Measurements from ENCODE around the gene RAD51B.

The RAD51B gene

DNA sequence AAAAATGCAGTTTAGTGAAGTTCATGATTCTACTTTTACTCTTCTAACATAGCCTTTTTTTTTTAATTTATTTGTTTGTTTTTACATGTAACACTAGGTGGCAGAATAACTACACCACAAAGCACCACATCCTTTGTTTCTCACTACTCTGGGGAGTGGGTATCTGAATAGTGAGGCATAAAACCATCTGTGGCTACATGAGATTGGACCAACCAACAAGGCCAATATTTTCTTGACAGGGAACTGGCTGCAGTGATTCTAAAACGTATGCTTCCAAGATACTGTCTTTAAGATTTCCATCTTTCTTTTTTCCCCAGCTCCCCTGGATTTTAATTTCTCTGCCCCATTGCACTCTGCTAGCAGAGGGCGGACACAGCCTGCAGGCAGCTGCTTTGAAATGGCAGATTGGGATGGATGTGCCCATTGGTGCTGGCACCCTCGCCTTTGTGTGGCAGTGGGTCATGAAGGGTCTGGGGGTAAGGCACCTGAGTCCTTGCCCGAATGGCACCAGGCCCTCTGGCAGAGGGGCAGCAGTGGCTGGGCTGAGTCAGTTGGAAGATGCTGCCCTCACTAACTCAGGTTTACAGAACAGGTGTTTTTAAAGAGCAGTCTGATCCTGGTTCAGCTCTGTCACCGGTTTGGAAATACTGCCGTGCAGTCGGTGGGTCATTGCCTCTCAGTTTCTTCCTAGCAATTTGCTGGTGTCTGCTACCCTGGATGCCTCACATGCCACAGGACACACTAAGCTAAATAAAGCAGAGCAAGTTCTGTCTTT, 429.1 kb downstream of the RAD51B start:
- ChIA-PET POLR2A (interaction anchor here (0.8 kb wide), 1 partner anchor 547 kb away, joined by 3 read pairs; no protein-coding TSS in a partner anchor), CTCF (interaction anchor here (0.5 to 7.1 kb wide), 14 partner anchors 8 to 595 kb away, joined by 3 to 57 read pairs (median 3); no protein-coding TSS in a partner anchor)
- H3K4me1 ChIP-seq (ENCODE audit: control insufficient read depth, insufficient read depth, low read length), result peaks cover 39% of the 10 kb centered on the region
- peak; percentile 18; the same call in 1 of the 2 replicates for TF ChIP-seq ZBTB17 (tag by site-specific recombination; IDR thresholded peaks at IDR 0.05)
- TF ChIP-seq, protein P1, sequence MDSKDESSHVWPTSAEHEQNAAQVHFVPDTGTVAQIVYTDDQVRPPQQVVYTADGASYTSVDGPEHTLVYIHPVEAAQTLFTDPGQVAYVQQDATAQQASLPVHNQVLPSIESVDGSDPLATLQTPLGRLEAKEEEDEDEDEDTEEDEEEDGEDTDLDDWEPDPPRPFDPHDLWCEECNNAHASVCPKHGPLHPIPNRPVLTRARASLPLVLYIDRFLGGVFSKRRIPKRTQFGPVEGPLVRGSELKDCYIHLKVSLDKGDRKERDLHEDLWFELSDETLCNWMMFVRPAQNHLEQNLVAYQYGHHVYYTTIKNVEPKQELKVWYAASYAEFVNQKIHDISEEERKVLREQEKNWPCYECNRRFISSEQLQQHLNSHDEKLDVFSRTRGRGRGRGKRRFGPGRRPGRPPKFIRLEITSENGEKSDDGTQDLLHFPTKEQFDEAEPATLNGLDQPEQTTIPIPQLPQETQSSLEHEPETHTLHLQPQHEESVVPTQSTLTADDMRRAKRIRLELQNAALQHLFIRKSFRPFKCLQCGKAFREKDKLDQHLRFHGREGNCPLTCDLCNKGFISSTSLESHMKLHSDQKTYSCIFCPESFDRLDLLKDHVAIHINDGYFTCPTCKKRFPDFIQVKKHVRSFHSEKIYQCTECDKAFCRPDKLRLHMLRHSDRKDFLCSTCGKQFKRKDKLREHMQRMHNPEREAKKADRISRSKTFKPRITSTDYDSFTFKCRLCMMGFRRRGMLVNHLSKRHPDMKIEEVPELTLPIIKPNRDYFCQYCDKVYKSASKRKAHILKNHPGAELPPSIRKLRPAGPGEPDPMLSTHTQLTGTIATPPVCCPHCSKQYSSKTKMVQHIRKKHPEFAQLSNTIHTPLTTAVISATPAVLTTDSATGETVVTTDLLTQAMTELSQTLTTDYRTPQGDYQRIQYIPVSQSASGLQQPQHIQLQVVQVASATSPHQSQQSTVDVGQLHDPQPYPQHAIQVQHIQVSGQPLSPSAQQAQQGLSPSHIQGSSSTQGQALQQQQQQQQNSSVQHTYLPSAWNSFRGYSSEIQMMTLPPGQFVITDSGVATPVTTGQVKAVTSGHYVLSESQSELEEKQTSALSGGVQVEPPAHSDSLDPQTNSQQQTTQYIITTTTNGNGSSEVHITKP (tag by site-specific recombination; IDR thresholded peaks at IDR 0.05), result peak; percentile 45; the same call in 1 of the 2 replicates
- TF ChIP-seq, protein P2, sequence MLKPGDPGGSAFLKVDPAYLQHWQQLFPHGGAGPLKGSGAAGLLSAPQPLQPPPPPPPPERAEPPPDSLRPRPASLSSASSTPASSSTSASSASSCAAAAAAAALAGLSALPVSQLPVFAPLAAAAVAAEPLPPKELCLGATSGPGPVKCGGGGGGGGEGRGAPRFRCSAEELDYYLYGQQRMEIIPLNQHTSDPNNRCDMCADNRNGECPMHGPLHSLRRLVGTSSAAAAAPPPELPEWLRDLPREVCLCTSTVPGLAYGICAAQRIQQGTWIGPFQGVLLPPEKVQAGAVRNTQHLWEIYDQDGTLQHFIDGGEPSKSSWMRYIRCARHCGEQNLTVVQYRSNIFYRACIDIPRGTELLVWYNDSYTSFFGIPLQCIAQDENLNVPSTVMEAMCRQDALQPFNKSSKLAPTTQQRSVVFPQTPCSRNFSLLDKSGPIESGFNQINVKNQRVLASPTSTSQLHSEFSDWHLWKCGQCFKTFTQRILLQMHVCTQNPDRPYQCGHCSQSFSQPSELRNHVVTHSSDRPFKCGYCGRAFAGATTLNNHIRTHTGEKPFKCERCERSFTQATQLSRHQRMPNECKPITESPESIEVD (tag by site-specific recombination; IDR thresholded peaks at IDR 0.05), result 0 out of 2 replicates have a peak, but pooled peaks have one; percentile 22
- no peak for TF ChIP-seq IKZF3 (tag by site-specific recombination; IDR thresholded peaks at IDR 0.05)
- TF ChIP-seq ZNF510 (tag by site-specific recombination; IDR thresholded peaks at IDR 0.05; ENCODE audit: insufficient replicate concordance), result no peak
- TF ChIP-seq ZNF184 (tag by site-specific recombination; IDR thresholded peaks at IDR 0.05), result no peak
- no peak for TF ChIP-seq ZNF433 (tag by site-specific recombination; IDR thresholded peaks at IDR 0.05; ENCODE audit: low read depth)
- no peak for TF ChIP-seq BCL11A (tag by site-specific recombination; IDR thresholded peaks at IDR 0.05; ENCODE audit: low read depth)
- peak; percentile 75 for TF ChIP-seq ZNF654 (tag by site-specific recombination; IDR thresholded peaks at IDR 0.05; ENCODE audit: low read depth)
- no peaks in the 10 kb centered on the region for H3K36me3 ChIP-seq (ENCODE audit: control insufficient read depth in 2 of 2, insufficient read depth in 1 of 2, low read length in 2 of 2)
- H3K4me3 ChIP-seq (ENCODE audit: low read depth, low read length), result no peak overlapping the region
- no peaks in the 10 kb centered on the region for H3K9me3 ChIP-seq (ENCODE audit: control insufficient read depth, insufficient read depth, low read depth, low read length)
- peak overlapping the region; percentile 62; the same call in 1 of the 2 replicates for H3K27ac ChIP-seq (ENCODE audit: extremely low read depth, low read depth, low read length)

DNA sequence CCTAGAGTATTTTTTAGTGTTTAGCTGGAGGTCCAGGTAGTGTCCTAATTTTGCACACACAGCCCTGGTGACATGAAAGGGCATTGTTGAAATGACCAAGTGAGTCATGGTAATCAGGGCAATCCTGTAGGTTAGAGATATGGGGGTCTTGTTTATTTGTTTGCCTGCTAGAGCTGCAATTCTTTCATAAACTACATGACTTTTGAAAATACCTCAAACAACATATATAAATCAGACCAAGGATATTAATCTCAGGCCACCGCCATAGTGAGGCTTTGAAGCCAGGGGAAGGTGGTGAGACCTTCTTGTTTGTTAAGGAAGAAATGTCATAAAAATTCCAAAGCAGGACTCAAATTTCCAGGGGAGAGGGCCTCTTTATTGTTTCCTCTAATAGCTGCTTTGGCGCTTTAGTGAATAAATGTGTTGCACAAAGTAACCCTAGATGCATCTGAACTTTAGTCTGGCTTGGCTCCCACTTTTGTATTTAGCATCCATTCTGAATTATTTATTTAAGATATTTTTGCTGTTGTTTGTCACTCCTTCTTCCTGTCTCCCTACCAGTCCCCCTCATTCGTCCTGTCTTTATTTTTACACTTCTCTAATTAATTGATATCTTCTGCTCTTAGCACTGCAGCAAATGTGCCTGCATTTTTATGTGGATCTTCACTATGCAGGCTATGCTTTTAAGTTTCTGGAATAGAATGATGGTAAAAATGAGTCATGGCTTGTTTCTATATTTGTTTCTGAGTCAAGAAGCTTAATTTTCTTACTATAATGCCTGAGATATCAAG, 430.3 kb downstream of the RAD51B start:
- CTCF ChIA-PET, result interaction anchor here (0.5 to 7.1 kb wide), 15 partner anchors 16 to 594 kb away, joined by 3 to 57 read pairs (median 3); no protein-coding TSS in a partner anchor
- POLR2A ChIA-PET, result no interaction called here
- Histone ChIP-seq H3K36me3 (ENCODE audit: control insufficient read depth in 2 of 2, insufficient read depth in 1 of 2, low read length in 2 of 2) (no peaks in the 10 kb centered on the region), H3K27ac (ENCODE audit: extremely low read depth, low read depth, low read length) (peak overlapping the region; percentile 43; the same call in 1 of the 2 replicates), H3K9me3 (ENCODE audit: control insufficient read depth, insufficient read depth, low read depth, low read length) (no peaks in the 10 kb centered on the region), H3K4me3 (ENCODE audit: low read depth, low read length) (no peak overlapping the region), H3K4me1 (ENCODE audit: control insufficient read depth, insufficient read depth, low read length) (peaks cover 43% of the 10 kb centered on the region)
- peak; percentile 45; the same call in 1 of the 2 replicates for TF ChIP-seq WT1 (tag by site-specific recombination; IDR thresholded peaks at IDR 0.05)
- no peak for TF ChIP-seq SETDB1 (IDR thresholded peaks at IDR 0.05; ENCODE audit: insufficient read length, low read length)
- TF ChIP-seq ZNF747 (tag by site-specific recombination; IDR thresholded peaks at IDR 0.05), result no peak
- TF ChIP-seq ZNF654 (tag by site-specific recombination; IDR thresholded peaks at IDR 0.05; ENCODE audit: low read depth), result no peak
- no peak for TF ChIP-seq ZNF660 (tag by site-specific recombination; IDR thresholded peaks at IDR 0.05)
- TF ChIP-seq, protein P3, sequence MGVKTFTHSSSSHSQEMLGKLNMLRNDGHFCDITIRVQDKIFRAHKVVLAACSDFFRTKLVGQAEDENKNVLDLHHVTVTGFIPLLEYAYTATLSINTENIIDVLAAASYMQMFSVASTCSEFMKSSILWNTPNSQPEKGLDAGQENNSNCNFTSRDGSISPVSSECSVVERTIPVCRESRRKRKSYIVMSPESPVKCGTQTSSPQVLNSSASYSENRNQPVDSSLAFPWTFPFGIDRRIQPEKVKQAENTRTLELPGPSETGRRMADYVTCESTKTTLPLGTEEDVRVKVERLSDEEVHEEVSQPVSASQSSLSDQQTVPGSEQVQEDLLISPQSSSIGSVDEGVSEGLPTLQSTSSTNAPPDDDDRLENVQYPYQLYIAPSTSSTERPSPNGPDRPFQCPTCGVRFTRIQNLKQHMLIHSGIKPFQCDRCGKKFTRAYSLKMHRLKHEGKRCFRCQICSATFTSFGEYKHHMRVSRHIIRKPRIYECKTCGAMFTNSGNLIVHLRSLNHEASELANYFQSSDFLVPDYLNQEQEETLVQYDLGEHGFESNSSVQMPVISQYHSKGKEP (tag by site-specific recombination; IDR thresholded peaks at IDR 0.05), result peak; percentile 51; the same call in 1 of the 2 replicates
- TF ChIP-seq ZNF350 (tag by site-specific recombination; IDR thresholded peaks at IDR 0.05), result no peak
- TF ChIP-seq HOXA7 (CRISPR knock-in tag; IDR thresholded peaks at IDR 0.05; ENCODE audit: borderline replicate concordance), result no peak
- no peak for TF ChIP-seq ZNF624 (tag by site-specific recombination; IDR thresholded peaks at IDR 0.05)
- TF ChIP-seq, protein P2 (tag by site-specific recombination; IDR thresholded peaks at IDR 0.05), result peak; percentile 58
- TF ChIP-seq, protein P4, sequence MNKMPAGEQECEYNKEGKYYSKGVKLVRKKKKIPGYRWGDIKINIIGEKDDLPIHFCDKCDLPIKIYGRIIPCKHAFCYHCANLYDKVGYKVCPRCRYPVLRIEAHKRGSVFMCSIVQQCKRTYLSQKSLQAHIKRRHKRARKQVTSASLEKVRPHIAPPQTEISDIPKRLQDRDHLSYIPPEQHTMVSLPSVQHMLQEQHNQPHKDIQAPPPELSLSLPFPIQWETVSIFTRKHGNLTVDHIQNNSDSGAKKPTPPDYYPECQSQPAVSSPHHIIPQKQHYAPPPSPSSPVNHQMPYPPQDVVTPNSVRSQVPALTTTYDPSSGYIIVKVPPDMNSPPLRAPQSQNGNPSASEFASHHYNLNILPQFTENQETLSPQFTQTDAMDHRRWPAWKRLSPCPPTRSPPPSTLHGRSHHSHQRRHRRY (tag by site-specific recombination; IDR thresholded peaks at IDR 0.05), result no peak
- TF ChIP-seq ZNF155 (tag by site-specific recombination; IDR thresholded peaks at IDR 0.05), result no peak

Measured in HEK293 (cell line).